ENCODE results near the gene PIP5K1B. TPM values are rescaled to one million over a fixed set of nuclear protein-coding genes. Genes with fewer than 3 reads are reported as not detected.

The PIP5K1B gene
- total RNA-seq, 1 donor from 2014 or later = 1.3 TPM

GRCh38 chr9:68733021-68733405 lies 28.0 kb downstream of the PIP5K1B start:
- Histone ChIP-seq H3K79me2 (ENCODE audit: insufficient read depth, low read length) (no peaks in the 10 kb centered on the region), H3K36me3 (ENCODE audit: insufficient read depth, low read length) (no peaks in the 10 kb centered on the region), H3K27ac (ENCODE audit: low read depth, low read length) (no peak overlapping the region), H3K4me3 (ENCODE audit: insufficient read depth, low read depth, low read length) (no peak overlapping the region), H3K9ac (ENCODE audit: low read length) (no peak overlapping the region), H2AFZ (ENCODE audit: low read depth, low read length) (no peak overlapping the region), H4K20me1 (ENCODE audit: insufficient read depth, low read length) (no peaks in the 10 kb centered on the region), H3K4me1 (ENCODE audit: insufficient read depth, low read length) (no peaks in the 10 kb centered on the region), H3K27me3 (ENCODE audit: insufficient read depth, low read length) (no peaks in the 10 kb centered on the region), H3K9me3 (ENCODE audit: insufficient read depth, low read depth, low read length) (no peaks in the 10 kb centered on the region), H3K4me2 (ENCODE audit: low read length) (no peak overlapping the region)
- Mint-ChIP-seq H3K4me1 (ENCODE audit: low read depth, unreplicated experiment) (no peaks in the 10 kb centered on the region), H3K27me3 (ENCODE audit: low read depth, unreplicated experiment) (peaks cover 7% of the 10 kb centered on the region), H3K36me3 (ENCODE audit: low read depth, unreplicated experiment) (no peaks in the 10 kb centered on the region), H3K4me3 (ENCODE audit: unreplicated experiment) (no peak overlapping the region), H3K9me3 (ENCODE audit: unreplicated experiment) (no peaks in the 10 kb centered on the region), H3K27ac (ENCODE audit: unreplicated experiment) (no peak overlapping the region)
- FAIRE-seq (no peak), DNase-seq (ENCODE audit: low read depth) (no peak)
- no peak for TF ChIP-seq EZH2 (IDR thresholded peaks at IDR 0.05; ENCODE audit: insufficient read depth, low read length)
- TF ChIP-seq, protein P1, sequence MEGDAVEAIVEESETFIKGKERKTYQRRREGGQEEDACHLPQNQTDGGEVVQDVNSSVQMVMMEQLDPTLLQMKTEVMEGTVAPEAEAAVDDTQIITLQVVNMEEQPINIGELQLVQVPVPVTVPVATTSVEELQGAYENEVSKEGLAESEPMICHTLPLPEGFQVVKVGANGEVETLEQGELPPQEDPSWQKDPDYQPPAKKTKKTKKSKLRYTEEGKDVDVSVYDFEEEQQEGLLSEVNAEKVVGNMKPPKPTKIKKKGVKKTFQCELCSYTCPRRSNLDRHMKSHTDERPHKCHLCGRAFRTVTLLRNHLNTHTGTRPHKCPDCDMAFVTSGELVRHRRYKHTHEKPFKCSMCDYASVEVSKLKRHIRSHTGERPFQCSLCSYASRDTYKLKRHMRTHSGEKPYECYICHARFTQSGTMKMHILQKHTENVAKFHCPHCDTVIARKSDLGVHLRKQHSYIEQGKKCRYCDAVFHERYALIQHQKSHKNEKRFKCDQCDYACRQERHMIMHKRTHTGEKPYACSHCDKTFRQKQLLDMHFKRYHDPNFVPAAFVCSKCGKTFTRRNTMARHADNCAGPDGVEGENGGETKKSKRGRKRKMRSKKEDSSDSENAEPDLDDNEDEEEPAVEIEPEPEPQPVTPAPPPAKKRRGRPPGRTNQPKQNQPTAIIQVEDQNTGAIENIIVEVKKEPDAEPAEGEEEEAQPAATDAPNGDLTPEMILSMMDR (IDR thresholded peaks at IDR 0.05; ENCODE audit: insufficient read depth, low read depth, low read length) = no peak

- H3K9me3 Mint-ChIP-seq (ENCODE audit: unreplicated experiment) = no peaks in the 10 kb centered on the region
- TF ChIP-seq, protein P1 (IDR thresholded peaks at IDR 0.05; ENCODE audit: insufficient read depth, low read depth, low read length) = no peak
- TF ChIP-seq EZH2 (IDR thresholded peaks at IDR 0.05; ENCODE audit: insufficient read depth, low read length) = no peak
These were observed 33.3 kb downstream of the PIP5K1B start for GRCh38 chr9:68738358-68738757.

DNA sequence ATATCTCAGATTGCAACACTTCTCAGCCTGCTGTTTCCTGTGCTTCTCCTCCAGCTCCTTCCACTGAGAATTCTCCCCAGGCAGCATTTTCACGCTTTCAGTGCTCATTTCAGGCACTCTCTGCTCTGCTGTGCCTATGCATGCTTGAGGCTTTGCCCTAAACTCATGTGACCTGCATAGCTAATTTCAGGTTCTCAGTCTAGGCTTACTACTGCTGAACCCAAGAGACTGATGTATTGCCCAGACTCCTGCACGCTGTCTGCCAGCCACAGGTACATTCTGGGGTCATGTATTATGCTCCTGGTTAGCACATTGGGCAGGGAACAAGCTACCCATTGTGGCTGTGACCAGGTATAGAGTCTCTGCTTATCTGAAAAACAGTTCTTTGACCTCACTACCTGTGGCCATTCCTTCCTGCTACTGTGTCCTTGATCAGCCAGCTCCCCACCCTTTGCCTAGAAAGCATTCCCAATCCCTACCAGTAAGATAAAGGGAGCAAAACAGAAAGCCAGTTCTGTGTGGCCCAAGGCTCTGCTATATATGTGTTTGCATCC lies 34.7 kb downstream of the PIP5K1B start:
- Mint-ChIP-seq H3K27ac (ENCODE audit: unreplicated experiment) (no peak overlapping the region), H3K4me1 (ENCODE audit: low read depth, unreplicated experiment) (no peaks in the 10 kb centered on the region)
- H2AFZ ChIP-seq (ENCODE audit: low read depth, low read length) = no peak overlapping the region

More at GRCh38 chr9:68738358-68738757, 33.3 kb downstream of the PIP5K1B start:
- no peaks in the 10 kb centered on the region for H3K9me3 ChIP-seq (ENCODE audit: insufficient read depth, low read depth, low read length)
- no peaks in the 10 kb centered on the region for H3K4me1 ChIP-seq (ENCODE audit: insufficient read depth, low read length)
- Mint-ChIP-seq H3K4me1 (ENCODE audit: low read depth, unreplicated experiment) (no peaks in the 10 kb centered on the region), H3K4me3 (ENCODE audit: unreplicated experiment) (no peak overlapping the region), H3K27me3 (ENCODE audit: low read depth, unreplicated experiment) (peaks cover 9% of the 10 kb centered on the region), H3K36me3 (ENCODE audit: low read depth, unreplicated experiment) (no peaks in the 10 kb centered on the region), H3K27ac (ENCODE audit: unreplicated experiment) (no peak overlapping the region)
- H2AFZ ChIP-seq (ENCODE audit: low read depth, low read length) = no peak overlapping the region
- no peaks in the 10 kb centered on the region for H3K27me3 ChIP-seq (ENCODE audit: insufficient read depth, low read length)
- H3K79me2 ChIP-seq (ENCODE audit: insufficient read depth, low read length) = no peaks in the 10 kb centered on the region
- no peaks in the 10 kb centered on the region for H3K36me3 ChIP-seq (ENCODE audit: insufficient read depth, low read length)
- FAIRE-seq = no peak
- H3K27ac ChIP-seq (ENCODE audit: low read depth, low read length) = no peak overlapping the region
- H3K4me2 ChIP-seq (ENCODE audit: low read length) = no peak overlapping the region
- no peak overlapping the region for H3K9ac ChIP-seq (ENCODE audit: low read length)
- H4K20me1 ChIP-seq (ENCODE audit: insufficient read depth, low read length) = no peaks in the 10 kb centered on the region
- DNase-seq (ENCODE audit: low read depth) = no peak
- H3K4me3 ChIP-seq (ENCODE audit: insufficient read depth, low read depth, low read length) = no peak overlapping the region

More for the DNA sequence above, 34.7 kb downstream of the PIP5K1B start:
- no peak overlapping the region for H3K27ac ChIP-seq (ENCODE audit: low read depth, low read length)
- DNase-seq (ENCODE audit: low read depth) (no peak), FAIRE-seq (no peak)
- Mint-ChIP-seq H3K27me3 (ENCODE audit: low read depth, unreplicated experiment) (peaks cover 9% of the 10 kb centered on the region), H3K9me3 (ENCODE audit: unreplicated experiment) (no peaks in the 10 kb centered on the region), H3K4me3 (ENCODE audit: unreplicated experiment) (no peak overlapping the region), H3K36me3 (ENCODE audit: low read depth, unreplicated experiment) (no peaks in the 10 kb centered on the region)
- no peaks in the 10 kb centered on the region for H3K36me3 ChIP-seq (ENCODE audit: insufficient read depth, low read length)
- no peaks in the 10 kb centered on the region for H3K9me3 ChIP-seq (ENCODE audit: insufficient read depth, low read depth, low read length)
- no peaks in the 10 kb centered on the region for H3K27me3 ChIP-seq (ENCODE audit: insufficient read depth, low read length)
- H3K4me1 ChIP-seq (ENCODE audit: insufficient read depth, low read length) = no peaks in the 10 kb centered on the region
- H3K79me2 ChIP-seq (ENCODE audit: insufficient read depth, low read length) = no peaks in the 10 kb centered on the region
- no peak overlapping the region for H3K4me3 ChIP-seq (ENCODE audit: insufficient read depth, low read depth, low read length)
- no peaks in the 10 kb centered on the region for H4K20me1 ChIP-seq (ENCODE audit: insufficient read depth, low read length)
- H3K4me2 ChIP-seq (ENCODE audit: low read length) = no peak overlapping the region
- TF ChIP-seq, protein P1 (IDR thresholded peaks at IDR 0.05; ENCODE audit: insufficient read depth, low read depth, low read length) = no peak
- no peak for TF ChIP-seq EZH2 (IDR thresholded peaks at IDR 0.05; ENCODE audit: insufficient read depth, low read length)
- H3K9ac ChIP-seq (ENCODE audit: low read length) = no peak overlapping the region

All from astrocyte (in vitro differentiated cells and primary cell).